SU-DHL-6 (cell line): ENCODE measurements around the gene PRICKLE2.

Source experiments
- H2AFZ ChIP-seq: fragments of 200-600 bp; sonication (generic); 2 replicates; pipeline ENCODE4 v1.6.1; 2014; ENCODE audit warnings: low read depth, mild to moderate bottlenecking, moderate library complexity, mixed read lengths, antibody characterized with exemption, low read length; ENCODE audit not compliant: severe bottlenecking
- H3F3A ChIP-seq: fragments of 200-600 bp; shearing (Covaris generic); 2 replicates; pipeline ENCODE4 v1.6.0; 2016; ENCODE audit warnings: antibody characterized with exemption, mild to moderate bottlenecking; ENCODE audit not compliant: insufficient read depth
- H3K27ac ChIP-seq: fragments of 200-600 bp; sonication (generic); 2 replicates; pipeline ENCODE4 v1.5.1; 2016; ENCODE audit warnings: low read depth, mild to moderate bottlenecking, low read length, moderate library complexity, mixed read lengths
- H3K27me3 ChIP-seq: fragments of 200-600 bp; sonication (generic), shearing (Covaris generic); 2 replicates; pipeline ENCODE4 v1.6.0; 2014; ENCODE audit warnings: mild to moderate bottlenecking, low read length
- H3K36me3 ChIP-seq: fragments of 200-600 bp; sonication (generic); 2 replicates; pipeline ENCODE4 v1.6.1; 2014; ENCODE audit warnings: mild to moderate bottlenecking, low read length, mixed read lengths
- H3K4me2 ChIP-seq: fragments of 300-600, 200-600 bp; shearing (Covaris generic), sonication (generic); 2 replicates; pipeline ENCODE4 v1.6.0; 2014; ENCODE audit warnings: low read length, low read depth, mild to moderate bottlenecking; ENCODE audit not compliant: poor library complexity, severe bottlenecking
- H3K4me3 ChIP-seq: fragments of 200-600 bp; sonication (generic); 2 replicates; pipeline ENCODE4 v1.5.1; 2014; ENCODE audit warnings: antibody characterized with exemption, low read length, mild to moderate bottlenecking, mixed read lengths; ENCODE audit not compliant: insufficient read depth, poor library complexity, severe bottlenecking
- H3K79me2 ChIP-seq: fragments of 200-600 bp; sonication (generic); 2 replicates; pipeline ENCODE4 v1.6.1; 2014; ENCODE audit warnings: mild to moderate bottlenecking, low read length, moderate library complexity; ENCODE audit not compliant: insufficient read depth
- H3K9ac ChIP-seq: fragments of 200-600 bp; sonication (generic); 2 replicates; pipeline ENCODE4 v1.7.0; 2014; ENCODE audit warnings: mild to moderate bottlenecking, low read length
- H3K9me2 ChIP-seq: fragments of 200-600 bp; sonication (generic); replicated peaks from 2 replicates; pipeline ENCODE4 v1.6.1; 2014; ENCODE audit warnings: low read length; ENCODE audit not compliant: insufficient read depth
- H3K9me3 ChIP-seq: fragments of 200-600 bp; sonication (generic); 2 replicates; pipeline ENCODE4 v1.6.1; 2014; ENCODE audit warnings: low read length, mixed read lengths; ENCODE audit not compliant: insufficient read depth
- H4K20me1 ChIP-seq: fragments of 200-600 bp; sonication (generic); 2 replicates; pipeline ENCODE4 v1.6.1; 2014; ENCODE audit warnings: low read depth, mild to moderate bottlenecking, antibody characterized with exemption, low read length, moderate library complexity, mixed read lengths
- EZH2phosphoT487 ChIP-seq: fragments of 200-600 bp; sonication (generic), shearing (Covaris generic); conservative IDR thresholded peaks from 2 replicates; pipeline ENCODE4 v1.6.1; 2018; ENCODE audit warnings: mild to moderate bottlenecking, antibody characterized with exemption, low read length, moderate library complexity, mixed read lengths
- TF ChIP-seq, protein P1 (sequence below): fragments of 200-600 bp; sonication (generic); IDR thresholded peaks from one replicate; pipeline ENCODE4 v1.5.1; 2017; ENCODE audit warnings: antibody characterized with exemption, mild to moderate bottlenecking, low read length, moderate library complexity; ENCODE audit not compliant: insufficient read depth, poor library complexity, severe bottlenecking

Gene PRICKLE2

DNA sequence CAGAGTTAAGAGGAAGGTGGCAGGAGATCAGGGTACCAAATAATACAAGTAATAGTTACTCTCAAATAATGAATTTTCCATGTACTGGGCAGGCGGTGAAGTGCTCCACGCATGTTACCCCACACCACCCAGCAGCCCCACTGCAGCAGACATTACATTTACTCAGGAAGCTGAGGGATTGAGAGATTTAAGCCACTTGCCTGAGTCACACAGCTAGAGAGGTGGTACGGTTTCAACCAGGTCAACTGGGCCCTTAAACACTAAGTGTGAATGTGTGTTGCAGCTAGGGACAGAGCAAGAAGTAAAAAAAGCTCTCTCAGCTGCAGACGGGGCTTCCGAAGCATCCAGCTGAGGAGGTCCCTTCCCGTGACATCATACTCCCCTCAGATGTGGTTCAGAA, 91.3 kb downstream of the PRICKLE2 start:
- Histone ChIP-seq H3K4me3 (no peak overlapping the region), H3K9me2 (no peaks in the 10 kb centered on the region), H4K20me1 (no peaks in the 10 kb centered on the region), H3K27ac (no peak overlapping the region), H3K4me2 (no peak overlapping the region), H3K79me2 (no peaks in the 10 kb centered on the region), H3K9me3 (no peaks in the 10 kb centered on the region), H3K27me3 (no peaks in the 10 kb centered on the region), H3K9ac (no peak overlapping the region), H3K36me3 (no peaks in the 10 kb centered on the region), H2AFZ (no peak overlapping the region), H3F3A (no peaks in the 10 kb centered on the region)
- no peak for TF ChIP-seq EZH2phosphoT487
- TF ChIP-seq, protein P1, sequence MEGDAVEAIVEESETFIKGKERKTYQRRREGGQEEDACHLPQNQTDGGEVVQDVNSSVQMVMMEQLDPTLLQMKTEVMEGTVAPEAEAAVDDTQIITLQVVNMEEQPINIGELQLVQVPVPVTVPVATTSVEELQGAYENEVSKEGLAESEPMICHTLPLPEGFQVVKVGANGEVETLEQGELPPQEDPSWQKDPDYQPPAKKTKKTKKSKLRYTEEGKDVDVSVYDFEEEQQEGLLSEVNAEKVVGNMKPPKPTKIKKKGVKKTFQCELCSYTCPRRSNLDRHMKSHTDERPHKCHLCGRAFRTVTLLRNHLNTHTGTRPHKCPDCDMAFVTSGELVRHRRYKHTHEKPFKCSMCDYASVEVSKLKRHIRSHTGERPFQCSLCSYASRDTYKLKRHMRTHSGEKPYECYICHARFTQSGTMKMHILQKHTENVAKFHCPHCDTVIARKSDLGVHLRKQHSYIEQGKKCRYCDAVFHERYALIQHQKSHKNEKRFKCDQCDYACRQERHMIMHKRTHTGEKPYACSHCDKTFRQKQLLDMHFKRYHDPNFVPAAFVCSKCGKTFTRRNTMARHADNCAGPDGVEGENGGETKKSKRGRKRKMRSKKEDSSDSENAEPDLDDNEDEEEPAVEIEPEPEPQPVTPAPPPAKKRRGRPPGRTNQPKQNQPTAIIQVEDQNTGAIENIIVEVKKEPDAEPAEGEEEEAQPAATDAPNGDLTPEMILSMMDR: no peak

DNA sequence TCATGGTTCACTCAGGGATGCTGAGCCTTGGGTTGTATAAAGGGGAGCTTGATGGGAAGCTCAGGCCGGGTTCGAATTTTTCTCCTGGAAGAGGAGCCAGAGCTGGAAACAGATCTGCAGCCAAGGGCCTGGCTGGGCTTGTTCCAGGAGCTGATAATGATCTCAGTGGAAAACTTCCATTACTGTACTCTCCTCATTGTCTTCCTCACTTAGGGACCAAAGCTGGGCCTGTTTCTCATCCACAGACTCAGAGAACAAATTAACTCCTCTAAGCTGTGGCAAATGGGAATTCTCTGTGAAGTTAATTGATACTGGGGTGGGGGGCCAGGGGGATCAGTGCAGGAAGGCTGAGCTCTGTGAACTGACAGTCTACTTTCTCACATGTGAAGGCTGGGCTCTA, 92.0 kb downstream of the PRICKLE2 start:
- no peaks in the 10 kb centered on the region for H3K9me3 ChIP-seq
- H3K79me2 ChIP-seq: no peaks in the 10 kb centered on the region
- TF ChIP-seq, protein P1: no peak
- no peak for TF ChIP-seq EZH2phosphoT487
- H3F3A ChIP-seq: no peaks in the 10 kb centered on the region
- H3K27ac ChIP-seq: no peak overlapping the region
- no peak overlapping the region for H3K9ac ChIP-seq
- H3K4me3 ChIP-seq: no peak overlapping the region
- no peaks in the 10 kb centered on the region for H4K20me1 ChIP-seq
- H2AFZ ChIP-seq: no peak overlapping the region
- H3K36me3 ChIP-seq: no peaks in the 10 kb centered on the region
- H3K4me2 ChIP-seq: no peak overlapping the region
- no peaks in the 10 kb centered on the region for H3K9me2 ChIP-seq
- no peaks in the 10 kb centered on the region for H3K27me3 ChIP-seq

DNA sequence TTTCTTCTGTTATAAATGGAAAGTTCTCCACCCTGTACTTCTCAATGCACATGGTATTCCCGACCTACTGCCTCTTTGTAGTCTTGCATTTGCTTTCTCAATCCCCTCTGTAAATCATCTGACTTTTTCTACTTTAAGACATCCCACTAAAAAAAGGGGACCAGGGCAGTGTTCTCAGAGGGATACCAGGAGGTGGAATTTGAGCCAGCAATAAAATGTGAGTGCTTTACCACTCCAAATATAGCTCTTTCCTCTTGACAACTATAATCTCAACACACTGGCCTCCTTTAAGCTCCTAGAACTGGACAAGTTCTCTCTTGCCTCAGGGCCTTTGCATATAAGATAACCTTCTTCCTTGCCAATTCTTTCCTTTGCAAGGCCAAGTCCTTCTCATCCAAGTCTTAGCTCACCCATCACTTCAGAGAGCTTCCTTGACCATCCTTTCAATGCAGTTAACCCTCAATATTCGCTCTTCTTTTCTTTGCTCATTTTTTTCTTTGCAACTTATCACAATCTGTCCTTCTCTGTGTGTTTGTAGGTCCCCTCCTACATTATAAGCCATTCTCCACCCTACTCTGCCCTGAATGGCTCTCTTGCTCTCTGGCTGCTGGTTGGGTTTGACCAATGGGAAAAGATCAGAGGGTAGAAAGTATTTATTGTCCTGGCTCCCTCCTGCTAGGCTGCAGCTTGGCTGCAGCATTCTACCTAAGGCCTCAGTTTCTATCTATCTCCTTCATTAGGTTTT, 93.4 kb downstream of the PRICKLE2 start:
- H3K4me3 ChIP-seq: no peak overlapping the region
- no peaks in the 10 kb centered on the region for H3K9me2 ChIP-seq
- H2AFZ ChIP-seq: no peak overlapping the region
- H3K4me2 ChIP-seq: no peak overlapping the region
- H3K27ac ChIP-seq: no peak overlapping the region
- TF ChIP-seq, protein P1: no peak
- no peak for TF ChIP-seq EZH2phosphoT487
- H4K20me1 ChIP-seq: no peaks in the 10 kb centered on the region
- H3K9me3 ChIP-seq: no peaks in the 10 kb centered on the region
- H3K79me2 ChIP-seq: no peaks in the 10 kb centered on the region
- H3K36me3 ChIP-seq: no peaks in the 10 kb centered on the region
- H3K9ac ChIP-seq: no peak overlapping the region
- H3K27me3 ChIP-seq: no peaks in the 10 kb centered on the region
- H3F3A ChIP-seq: no peaks in the 10 kb centered on the region
